GM10248 (cell line): ENCODE results near the gene SMC5.

ENCODE experiments used
- CTCF ChIA-PET: fragments of 300-600 bp; sonication (Branson Sonifier 250); formaldehyde crosslinking; extraction: SDS; loops from one replicate; lab custom pipeline; 2021; ENCODE audit warnings: antibody characterized with exemption; lab: Yijun Ruan, JAX
- POLR2A ChIA-PET: fragments of 350-650 bp; sonication (Branson Sonifier 250); formaldehyde crosslinking; extraction: SDS; loops from one replicate; lab custom pipeline; 2020; ENCODE audit warnings: antibody characterized with exemption; lab: Yijun Ruan, JAX
- DNase-seq: peaks from one replicate; pipeline ENCODE4 v3.0.0; 2012; ENCODE audit errors: extremely low spot score
- TF ChIP-seq, protein P1 (sequence below): IDR thresholded peaks from 2 replicates; pipeline ENCODE4 v1.5.1; 2012; ENCODE audit warnings: mild to moderate bottlenecking, low read depth; ENCODE audit errors: extremely low read depth, missing control alignments, control extremely low read depth

The SMC5 gene

DNA sequence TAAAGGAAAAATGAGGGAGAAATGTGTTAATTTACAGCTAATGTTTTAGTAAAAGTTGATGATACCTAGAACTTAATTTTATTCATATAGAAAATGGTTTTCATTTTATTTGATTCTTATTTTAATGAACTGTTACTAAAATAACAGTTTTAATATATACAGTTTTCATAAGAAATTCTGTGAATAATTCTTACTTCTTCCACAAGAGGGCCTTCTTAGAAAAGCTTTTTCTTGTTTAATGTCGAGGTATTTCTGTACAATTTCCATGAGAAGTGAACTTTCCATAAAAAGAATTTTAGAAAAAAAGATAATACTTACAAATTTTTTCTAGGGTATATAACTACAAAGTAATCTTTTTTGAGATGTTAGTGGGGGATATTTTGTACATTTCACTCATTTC, 81.8 kb downstream of the SMC5 start:
- TF ChIP-seq, protein P1, sequence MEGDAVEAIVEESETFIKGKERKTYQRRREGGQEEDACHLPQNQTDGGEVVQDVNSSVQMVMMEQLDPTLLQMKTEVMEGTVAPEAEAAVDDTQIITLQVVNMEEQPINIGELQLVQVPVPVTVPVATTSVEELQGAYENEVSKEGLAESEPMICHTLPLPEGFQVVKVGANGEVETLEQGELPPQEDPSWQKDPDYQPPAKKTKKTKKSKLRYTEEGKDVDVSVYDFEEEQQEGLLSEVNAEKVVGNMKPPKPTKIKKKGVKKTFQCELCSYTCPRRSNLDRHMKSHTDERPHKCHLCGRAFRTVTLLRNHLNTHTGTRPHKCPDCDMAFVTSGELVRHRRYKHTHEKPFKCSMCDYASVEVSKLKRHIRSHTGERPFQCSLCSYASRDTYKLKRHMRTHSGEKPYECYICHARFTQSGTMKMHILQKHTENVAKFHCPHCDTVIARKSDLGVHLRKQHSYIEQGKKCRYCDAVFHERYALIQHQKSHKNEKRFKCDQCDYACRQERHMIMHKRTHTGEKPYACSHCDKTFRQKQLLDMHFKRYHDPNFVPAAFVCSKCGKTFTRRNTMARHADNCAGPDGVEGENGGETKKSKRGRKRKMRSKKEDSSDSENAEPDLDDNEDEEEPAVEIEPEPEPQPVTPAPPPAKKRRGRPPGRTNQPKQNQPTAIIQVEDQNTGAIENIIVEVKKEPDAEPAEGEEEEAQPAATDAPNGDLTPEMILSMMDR: no peak
- CTCF ChIA-PET: interaction anchor here (0.8 to 2.9 kb wide), 7 partner anchors 10 to 262 kb away, joined by 3 to 26 read pairs (median 4); no protein-coding TSS in a partner anchor
- POLR2A ChIA-PET: no interaction called here
- peak; percentile 19 for DNase-seq

DNA sequence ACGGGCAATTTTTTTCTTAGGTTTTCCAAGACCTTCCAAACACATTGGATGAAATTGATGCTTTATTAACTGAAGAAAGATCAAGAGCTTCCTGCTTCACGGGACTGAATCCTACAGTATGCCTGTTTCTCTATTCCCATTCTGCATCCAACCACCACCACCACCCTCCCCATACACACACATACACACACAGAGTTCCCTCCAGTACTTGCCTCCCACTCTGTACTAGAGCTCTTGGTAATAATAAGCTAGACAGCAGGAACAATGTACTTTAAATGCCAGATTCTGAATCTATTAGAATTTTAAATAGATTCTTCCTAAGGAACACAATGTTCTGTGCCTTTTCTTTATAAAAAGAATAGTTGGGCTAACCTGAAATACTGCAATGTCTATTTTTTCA, 88.3 kb downstream of the SMC5 start:
- CTCF ChIA-PET: interaction anchor here (1.4 kb wide), 1 partner anchor 255 kb away, joined by 3 read pairs; no protein-coding TSS in a partner anchor
- TF ChIP-seq, protein P1: no peak
- DNase-seq: no peak
- POLR2A ChIA-PET: no interaction called here

DNA sequence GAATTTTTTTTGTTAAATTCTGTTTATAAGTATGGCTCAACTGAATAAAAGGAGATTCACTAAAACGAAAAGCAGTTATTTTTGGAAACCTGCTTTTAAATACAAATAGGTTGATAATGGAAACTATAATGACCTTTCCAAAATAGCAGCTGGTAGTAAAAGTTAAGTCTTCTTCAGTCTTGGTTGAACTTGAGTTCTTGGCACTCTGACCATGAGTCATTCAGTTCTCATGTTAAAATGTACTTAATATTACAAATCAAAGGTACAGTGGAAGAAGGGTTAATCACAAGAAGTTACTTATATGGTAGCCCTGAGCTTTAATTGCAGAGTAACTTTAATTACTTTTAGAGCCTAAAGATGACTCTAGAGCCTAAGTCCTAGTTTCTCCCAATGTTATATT, 93.6 kb downstream of the SMC5 start:
- TF ChIP-seq, protein P1: no peak
- ChIA-PET POLR2A (no interaction called here), CTCF (interaction anchor here (1.1 to 2.0 kb wide), 5 partner anchors 10 to 250 kb away, joined by 3 to 8 read pairs (median 4); no protein-coding TSS in a partner anchor)
- DNase-seq: no peak

DNA sequence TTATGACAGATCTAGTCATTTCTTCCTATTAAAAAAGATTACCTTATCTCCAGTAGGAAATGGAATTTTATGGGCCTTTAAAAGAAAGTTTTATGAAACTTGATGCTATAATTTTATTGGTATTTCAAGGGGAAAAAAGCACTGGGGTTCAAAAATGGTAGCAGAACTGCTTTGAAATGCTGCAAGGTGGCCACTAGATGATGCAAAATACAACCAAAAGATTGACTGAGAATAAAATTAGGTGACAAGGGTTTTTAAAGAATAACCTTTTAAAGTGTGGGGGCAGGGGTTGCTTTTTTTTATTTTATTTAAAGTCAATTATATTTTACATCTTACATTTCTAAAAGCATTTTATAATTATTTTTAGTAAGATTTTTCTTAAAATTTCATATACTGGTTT, 94.0 kb downstream of the SMC5 start:
- TF ChIP-seq, protein P1: peak; percentile 27
- POLR2A ChIA-PET: no interaction called here
- DNase-seq: no peak
- CTCF ChIA-PET: interaction anchor here (1.1 to 1.5 kb wide), 3 partner anchors 10 to 132 kb away, joined by 3 to 4 read pairs (median 4); no protein-coding TSS in a partner anchor

DNA sequence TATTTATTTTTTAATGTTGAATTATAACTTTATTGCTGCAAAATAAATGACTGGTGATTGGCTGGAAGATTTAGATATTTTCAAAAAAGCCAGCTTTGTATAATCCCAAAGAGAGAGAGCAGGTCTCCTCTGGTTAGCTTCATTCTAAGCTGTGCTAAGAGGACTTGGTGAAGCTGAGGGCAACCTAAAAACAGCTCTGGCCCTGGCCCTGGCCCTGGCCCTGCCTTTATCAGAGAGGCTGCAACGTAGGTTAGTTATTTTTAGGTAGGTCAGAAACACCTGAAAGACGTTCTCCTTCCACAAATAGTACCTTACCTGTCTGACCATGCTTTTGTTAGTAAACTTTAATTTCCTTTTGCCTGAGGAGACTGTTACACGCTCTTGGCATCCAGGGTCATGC, 97.0 kb downstream of the SMC5 start:
- ChIA-PET POLR2A (no interaction called here), CTCF (no interaction called here)
- no peak for DNase-seq
- TF ChIP-seq, protein P1: no peak

DNA sequence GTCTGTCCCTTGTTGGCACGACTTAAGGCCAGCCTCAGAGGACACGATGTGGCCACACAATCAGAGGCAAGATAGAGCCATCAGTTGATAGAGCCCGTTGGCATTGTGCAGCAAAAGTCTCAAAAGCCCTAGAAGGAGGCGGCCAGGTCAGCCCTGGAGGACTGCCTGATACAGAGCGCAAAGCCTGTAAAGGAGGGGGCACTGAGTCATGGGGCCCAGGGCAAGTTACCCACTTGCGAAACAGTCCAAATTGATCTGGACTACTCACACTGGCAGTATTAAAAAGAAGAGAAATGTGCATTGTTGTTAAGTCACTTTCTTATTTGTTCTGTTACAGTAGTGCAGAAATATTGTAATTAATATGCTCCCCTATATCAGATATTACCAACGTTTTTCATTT, 104.2 kb downstream of the SMC5 start:
- CTCF ChIA-PET: interaction anchor here (1.0 kb wide), 1 partner anchor 11 kb away, joined by 3 read pairs; no protein-coding TSS in a partner anchor
- TF ChIP-seq, protein P1: no peak
- POLR2A ChIA-PET: no interaction called here
- DNase-seq: no peak
